Measurements from ENCODE around the gene OSBPL3.

The OSBPL3 gene

DNA sequence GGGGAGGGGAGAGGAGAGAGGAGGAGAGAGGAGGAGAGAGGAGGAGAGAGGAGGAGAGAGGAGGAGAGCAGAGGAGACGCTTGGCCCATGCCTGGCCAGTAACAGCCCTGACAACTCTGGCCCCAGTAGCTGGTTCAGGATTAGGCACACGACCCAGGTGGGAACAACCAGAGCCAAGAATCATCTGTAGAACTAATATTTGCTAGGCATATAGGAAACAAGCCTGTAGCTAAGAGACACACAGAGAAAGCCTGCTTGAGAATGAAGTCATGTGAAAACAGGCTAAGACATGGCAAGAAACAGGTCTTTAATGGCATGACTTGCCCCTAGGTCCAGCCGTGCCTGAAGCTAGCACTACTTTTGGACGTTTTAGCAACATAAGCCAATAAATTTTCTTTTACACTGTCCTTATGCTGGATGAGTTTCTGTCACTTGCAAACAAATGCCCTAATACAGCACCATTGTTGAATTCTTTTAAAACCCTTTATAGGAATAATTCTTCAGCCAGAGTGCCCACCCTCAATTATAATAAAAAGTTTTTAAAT lies 17.5 kb downstream of the OSBPL3 start:
- H3K4me3 ChIP-seq (ENCODE audit: low read length), result no peak overlapping the region
- DNase-seq (ENCODE audit: low read depth, low spot score), result no peak

DNA sequence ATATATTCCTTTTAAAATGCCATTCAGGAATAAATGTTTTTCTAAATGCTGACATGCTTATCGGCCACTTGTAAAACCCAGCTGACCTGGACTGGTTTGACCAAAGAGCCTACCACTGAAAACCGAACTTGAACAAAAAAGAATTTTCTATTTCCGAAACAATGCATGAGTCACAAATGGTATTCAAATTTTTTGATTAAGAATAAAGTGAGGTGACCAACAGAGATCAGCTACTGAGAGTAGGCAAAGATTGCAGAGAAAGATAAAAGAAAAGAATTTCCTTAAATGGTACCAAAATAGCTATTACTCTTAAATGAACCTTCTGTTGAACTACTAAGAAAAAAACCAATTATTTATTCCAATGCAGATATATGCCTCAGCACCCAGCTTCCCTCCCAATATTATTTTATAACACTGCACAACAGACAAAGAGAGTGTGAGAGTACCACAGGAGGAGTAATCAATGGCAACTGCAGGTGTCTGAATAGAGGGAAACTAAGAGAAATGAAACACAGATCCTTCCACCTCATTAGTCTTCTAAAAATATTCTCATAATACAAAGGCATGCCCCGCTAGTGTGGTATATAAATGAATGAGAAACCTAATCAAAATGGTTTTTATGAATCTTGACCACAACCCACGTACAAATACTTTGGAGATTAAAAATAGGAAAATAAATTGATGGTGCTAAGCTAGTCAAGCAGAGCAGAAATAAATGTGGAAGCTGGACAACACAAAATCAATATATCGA lies 20.1 kb downstream of the OSBPL3 start:
- H3K4me3 ChIP-seq (ENCODE audit: low read length), result no peak overlapping the region
- no peak for DNase-seq (ENCODE audit: low read depth, low spot score)

DNA sequence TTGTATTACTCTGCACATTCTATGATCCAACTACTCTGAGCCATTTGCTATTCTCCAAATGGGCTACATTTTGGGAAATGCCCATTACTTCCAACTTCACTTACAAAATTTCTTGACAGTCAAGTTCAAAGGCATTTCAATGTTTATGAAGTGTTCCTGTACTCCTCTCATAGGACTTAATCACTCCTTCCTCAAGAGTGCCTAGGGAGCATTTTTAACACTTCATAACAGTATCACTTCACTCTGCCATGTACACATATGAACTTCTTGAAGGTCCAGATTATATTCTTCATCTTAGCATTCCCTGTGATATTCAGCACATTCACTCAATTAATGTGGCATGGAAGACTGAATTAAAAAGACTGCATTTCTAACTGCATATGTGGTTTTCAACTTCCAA lies 21.6 kb downstream of the OSBPL3 start:
- DNase-seq (ENCODE audit: low read depth, low spot score), result no peak
- H3K4me3 ChIP-seq (ENCODE audit: low read length), result no peak overlapping the region

DNA sequence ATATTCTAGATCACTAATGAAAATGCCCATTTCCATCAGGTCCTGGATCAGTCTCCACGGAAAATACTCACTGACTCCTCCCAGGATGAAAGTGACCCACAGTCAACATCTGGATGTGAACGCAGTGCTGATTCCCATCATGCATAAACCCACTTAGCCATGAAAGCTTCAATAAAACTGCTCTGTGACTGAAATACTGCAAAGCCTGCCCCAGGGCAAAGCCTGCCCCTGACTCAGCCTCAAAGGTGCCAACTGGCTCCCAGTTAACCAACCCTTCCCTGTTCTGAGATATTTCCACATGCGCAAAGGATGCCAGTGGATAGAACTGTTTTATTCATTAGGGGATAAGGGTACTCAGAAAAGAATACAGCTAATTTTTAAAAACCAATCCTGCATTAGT lies 24.0 kb downstream of the OSBPL3 start:
- H3K4me3 ChIP-seq (ENCODE audit: low read length), result no peak overlapping the region
- DNase-seq (ENCODE audit: low read depth, low spot score), result no peak

DNA sequence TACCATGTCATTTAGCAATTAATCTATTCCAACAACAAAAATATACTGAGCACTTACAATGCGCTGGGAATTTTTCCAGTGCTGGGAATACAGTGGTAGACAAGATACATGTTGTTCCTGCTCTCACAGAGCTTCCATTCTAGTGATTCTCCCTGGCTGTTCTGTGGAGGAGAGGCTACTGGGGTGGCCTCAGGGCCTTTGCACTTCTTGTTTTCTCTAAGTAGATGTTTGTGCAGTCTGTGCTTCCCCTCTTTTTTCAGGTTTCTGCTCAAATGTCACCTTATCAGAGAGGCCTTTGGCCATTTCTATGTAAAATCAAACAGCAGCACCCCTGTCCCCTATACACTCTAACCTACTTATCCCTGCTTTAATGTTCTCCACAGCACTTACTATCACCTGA lies 24.7 kb downstream of the OSBPL3 start:
- DNase-seq (ENCODE audit: low read depth, low spot score), result no peak

DNA sequence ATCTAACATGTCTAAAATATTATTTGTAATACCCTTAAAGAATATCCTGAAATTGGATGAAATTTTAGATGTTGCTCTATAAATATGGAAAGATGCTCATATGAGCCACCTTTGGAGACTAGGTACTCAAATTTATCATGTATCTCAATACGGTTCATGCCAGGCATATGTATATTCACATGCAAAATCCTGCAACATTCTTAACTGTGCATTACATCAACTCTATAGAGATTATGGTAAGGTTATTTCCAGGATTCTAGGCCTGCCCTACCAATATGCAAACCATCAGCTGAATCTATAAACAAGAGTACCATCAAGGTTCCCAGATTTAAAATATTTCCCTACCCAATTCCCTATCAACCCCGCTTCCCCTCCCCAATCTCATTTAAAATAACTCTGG lies 27.5 kb downstream of the OSBPL3 start:
- DNase-seq (ENCODE audit: low read depth, low spot score), result no peak
- H3K4me3 ChIP-seq (ENCODE audit: low read length), result no peak overlapping the region

More for the DNA sequence above, 24.7 kb downstream of the OSBPL3 start:
- no peak overlapping the region for H3K4me3 ChIP-seq (ENCODE audit: low read length)

DNA sequence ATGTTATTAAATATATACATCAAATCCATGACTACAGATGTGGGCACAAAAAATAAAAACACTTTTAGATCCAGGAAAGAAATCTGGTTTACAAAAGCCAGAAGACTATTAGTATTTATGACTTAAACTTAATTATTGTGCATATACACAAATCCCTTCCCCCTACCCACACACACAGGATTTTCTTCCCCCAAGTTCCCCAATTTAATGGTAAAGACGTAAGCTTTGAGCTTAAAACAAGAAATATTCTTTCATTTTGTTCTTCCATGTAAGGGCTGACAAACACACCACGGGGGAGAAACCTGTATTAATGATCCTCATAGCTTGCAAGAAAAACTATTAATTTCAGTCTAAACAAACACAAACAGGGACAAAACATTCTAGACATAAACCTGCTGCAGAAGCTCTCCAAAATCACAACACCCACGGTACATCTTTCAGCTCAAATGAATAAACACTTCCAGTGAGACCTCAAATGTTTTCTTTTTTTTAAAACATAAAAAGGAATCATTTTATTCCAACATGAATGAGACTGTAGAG lies 28.5 kb downstream of the OSBPL3 start:
- DNase-seq (ENCODE audit: low read depth, low spot score), result no peak
- no peak overlapping the region for H3K4me3 ChIP-seq (ENCODE audit: low read length)

DNA sequence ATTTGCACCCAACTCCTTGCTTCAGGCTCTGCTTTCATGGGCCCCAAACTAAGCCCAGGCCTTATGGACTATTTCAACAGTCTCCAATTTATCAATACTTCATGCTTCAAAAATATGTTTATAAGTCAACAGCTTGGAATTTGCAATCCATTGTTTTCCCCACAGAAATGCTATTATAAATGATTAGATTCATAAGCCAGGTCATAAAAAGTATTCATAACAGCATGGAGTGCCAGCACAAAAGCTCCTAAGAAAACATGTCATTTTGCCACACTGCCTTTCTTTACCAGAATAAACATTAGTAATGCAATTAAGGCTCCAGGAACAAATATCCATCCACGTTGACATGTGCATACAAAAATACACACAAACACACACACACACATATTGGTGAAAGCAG lies 30.1 kb downstream of the OSBPL3 start:
- H3K4me3 ChIP-seq (ENCODE audit: low read length), result no peak overlapping the region
- DNase-seq (ENCODE audit: low read depth, low spot score), result no peak

DNA sequence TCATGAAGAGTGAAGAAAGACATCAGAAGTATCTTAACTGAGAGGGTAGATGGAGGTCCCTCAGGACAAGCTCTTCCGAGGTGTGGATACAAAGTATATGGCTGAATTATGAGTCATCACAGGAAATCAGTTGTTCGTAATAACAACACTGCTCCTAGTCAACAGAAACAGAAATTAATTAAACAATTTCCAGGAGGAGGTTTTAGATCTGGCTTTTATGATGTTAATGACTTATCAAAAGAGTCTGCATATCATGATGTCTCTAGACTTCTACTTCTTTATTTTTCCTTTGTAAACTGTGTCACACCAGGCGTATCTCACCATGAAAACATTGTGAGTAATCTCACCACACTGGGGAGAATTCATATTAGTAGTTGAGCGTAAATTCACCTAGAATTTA lies 31.2 kb downstream of the OSBPL3 start:
- no peak overlapping the region for H3K4me3 ChIP-seq (ENCODE audit: low read length)
- no peak for DNase-seq (ENCODE audit: low read depth, low spot score)

DNA sequence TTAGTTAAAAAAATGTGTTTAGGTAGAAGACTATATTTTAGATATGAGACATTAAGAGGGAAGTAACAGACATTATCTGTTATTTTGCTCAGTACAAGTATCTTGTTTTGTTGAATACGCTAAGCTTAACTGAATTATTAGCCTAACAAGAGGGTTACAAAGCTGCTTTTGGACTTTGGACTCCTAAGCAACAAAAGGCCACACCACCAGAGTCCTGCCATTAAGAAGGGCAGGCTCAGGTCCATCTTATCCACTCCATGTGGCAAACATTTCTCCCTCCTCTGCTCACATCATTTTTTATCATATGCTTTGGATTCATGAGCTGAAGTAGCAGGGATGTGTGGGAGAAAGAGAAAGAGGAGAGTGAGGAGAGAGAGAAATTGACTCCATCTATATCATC lies 33.5 kb downstream of the OSBPL3 start:
- no peak for DNase-seq (ENCODE audit: low read depth, low spot score)
- H3K4me3 ChIP-seq (ENCODE audit: low read length), result no peak overlapping the region

DNA sequence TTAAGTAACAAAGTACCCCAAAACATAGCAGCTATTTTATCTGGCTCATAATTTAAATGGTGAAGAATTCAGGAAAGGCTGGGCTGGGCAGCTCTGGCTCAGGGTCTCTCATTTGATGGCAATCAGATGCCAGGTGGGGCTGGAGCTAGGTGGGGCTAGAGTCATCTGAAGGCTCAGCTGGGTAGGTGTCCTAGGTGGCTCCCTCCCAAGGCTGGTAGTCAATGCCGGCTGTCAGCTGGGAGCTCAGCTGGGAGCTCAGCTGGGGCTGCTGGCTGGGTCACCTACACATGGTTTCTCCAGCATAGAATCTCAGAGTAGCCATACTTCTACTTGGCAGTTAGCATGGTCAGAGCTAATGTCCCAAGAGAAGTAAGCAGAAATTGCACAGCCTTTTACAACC lies 34.1 kb downstream of the OSBPL3 start:
- no peak overlapping the region for H3K4me3 ChIP-seq (ENCODE audit: low read length)
- no peak for DNase-seq (ENCODE audit: low read depth, low spot score)

DNA sequence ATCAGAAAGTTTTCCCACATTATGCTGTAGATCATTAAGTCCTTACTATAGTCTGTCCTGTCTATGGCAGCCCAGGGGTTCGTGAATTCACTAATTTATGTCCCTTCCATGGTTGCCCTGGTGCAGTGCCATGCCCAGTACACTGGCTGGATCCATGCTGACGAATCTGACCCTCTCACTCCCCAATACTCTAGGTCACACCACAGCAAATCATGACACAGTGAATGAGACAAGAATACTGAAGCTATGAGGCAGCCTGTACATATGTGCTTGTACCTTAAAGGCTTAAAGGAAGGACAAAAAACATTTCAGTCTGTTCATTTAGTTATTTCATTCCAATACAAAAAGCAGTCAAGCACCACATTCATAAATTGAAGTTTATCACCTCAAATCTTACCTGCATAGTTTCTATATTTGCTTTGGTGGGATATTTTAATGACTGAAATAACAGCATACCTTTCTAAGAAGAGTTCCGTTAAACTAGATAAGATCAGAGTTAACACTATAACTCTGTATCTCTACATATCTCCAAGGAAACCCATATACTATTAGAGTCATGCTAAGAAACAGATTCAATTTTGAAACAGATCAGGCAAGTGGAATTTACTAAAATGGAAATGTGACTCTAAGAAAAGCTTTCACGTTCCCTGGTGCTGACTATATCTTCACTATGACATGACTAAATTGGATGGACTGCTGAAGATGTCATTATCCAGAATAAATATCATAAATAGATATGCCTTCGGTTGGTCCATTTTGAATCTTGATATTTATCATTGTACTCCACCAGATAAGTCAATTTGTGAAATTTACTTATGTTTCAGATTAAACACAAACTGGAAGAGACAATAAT lies 36.7 kb downstream of the OSBPL3 start:
- no peak for DNase-seq (ENCODE audit: low read depth, low spot score)
- no peak overlapping the region for H3K4me3 ChIP-seq (ENCODE audit: low read length)

DNA sequence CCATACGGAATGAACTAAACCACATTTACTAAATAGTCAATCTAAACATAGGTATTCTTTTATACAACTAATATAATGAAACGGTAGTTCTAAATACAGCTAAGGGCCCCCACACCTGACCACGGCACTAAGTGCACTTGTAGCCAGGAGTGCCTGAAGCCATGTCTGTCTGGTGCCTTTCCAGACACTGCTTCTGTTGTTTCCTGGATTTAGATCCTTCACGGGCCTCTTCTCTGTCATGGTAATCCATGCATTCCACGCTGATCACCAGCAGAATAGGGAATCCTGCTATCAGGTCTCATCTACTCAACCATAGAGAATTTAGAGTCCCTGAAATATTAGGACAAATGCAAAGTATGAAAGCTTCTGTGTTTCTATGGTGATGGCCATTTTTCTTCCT lies 37.8 kb downstream of the OSBPL3 start:
- DNase-seq (ENCODE audit: low read depth, low spot score), result no peak
- no peak overlapping the region for H3K4me3 ChIP-seq (ENCODE audit: low read length)

DNA sequence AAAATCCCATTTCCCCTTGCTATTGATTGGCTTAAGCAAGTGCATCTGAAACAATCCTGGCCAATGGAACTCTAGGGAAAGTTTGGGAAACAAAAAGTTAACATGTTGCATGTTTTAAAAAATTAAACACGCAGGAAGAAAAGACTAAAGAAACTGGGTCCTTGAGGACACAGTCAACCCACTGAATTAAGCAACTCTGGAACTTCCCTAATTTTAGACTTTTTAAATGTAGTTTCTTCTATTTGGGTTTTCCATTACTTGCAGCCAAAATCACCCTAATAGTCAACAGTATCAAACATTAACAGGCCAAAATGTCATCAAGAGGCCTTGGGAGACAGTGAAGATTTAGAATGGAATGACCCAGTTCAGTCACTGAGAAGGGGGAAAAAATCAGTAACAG lies 40.6 kb downstream of the OSBPL3 start:
- DNase-seq (ENCODE audit: low read depth, low spot score), result no peak
- no peak overlapping the region for H3K4me3 ChIP-seq (ENCODE audit: low read length)

DNA sequence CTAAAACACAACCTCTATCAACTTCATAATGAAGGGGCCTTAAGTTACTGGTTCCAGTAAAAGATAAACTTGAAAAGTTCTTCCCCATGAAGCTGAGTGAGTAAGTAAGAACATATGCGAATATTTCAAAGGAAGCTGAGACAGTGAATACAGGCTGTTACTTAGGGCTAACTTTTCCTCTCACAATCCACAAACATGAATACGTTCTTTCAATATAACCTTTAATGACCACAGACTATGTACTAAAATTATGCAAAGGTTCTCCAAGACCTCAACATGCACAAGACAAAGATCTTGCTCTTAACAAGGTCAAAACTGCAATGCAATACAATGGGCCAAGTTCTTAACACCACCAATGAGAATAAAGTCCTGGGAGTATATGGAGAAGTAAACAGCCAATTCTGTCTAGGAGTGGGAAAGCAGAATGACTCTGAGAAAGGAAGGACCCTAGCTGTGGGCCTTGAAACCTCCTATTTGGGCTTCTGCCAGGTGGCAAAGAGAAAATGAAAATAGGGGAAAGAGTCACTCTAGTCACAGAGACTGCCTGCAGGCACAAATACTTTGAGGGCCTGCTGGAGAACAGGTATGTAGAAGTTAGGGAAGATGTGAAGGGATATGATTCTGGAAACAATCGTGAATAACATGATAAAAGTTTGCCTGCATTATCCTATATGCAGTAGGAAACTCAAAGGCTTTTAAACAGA lies 43.7 kb downstream of the OSBPL3 start:
- no peak for DNase-seq (ENCODE audit: low read depth, low spot score)
- H3K4me3 ChIP-seq (ENCODE audit: low read length), result no peak overlapping the region

DNA sequence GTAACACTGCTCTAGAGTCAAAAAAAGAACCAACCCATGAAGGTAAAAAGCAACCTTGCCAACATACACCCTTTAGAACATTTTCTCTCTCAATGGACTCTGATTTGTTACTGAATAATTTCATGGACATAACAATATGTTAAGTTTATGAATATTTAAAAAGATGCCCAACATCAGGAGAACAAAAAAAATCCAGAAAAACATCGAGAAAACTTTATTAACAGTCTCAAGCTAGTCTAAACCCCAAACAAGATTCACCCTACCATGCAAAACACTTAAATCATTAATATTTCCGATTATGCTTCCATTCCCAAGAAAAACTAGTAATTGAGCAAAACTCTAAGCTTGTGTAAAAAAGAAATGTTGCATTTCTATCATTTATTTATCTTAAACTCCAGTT lies 46.7 kb downstream of the OSBPL3 start:
- no peak for DNase-seq (ENCODE audit: low read depth, low spot score)
- no peak overlapping the region for H3K4me3 ChIP-seq (ENCODE audit: low read length)

DNA sequence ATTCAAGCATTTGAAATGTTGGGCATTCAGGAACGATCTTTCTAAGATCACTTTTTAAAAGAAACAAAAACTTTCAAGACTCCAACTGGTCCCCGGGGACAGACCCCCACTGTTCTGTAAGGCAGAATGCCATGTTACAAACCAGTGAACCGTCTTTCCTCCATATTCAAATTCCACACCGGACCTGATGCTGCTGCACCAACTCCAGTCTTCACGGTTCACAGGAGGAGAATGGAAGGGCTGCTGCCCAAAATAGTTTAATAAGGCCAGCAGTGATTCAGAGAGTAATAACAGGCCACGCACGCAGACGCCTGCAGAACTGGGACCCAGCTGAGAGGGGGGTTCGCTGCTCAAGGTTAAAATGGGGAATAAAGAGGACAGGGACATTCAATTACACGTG lies 47.2 kb downstream of the OSBPL3 start:
- H3K4me3 ChIP-seq (ENCODE audit: low read length), result no peak overlapping the region
- DNase-seq (ENCODE audit: low read depth, low spot score), result no peak

DNA sequence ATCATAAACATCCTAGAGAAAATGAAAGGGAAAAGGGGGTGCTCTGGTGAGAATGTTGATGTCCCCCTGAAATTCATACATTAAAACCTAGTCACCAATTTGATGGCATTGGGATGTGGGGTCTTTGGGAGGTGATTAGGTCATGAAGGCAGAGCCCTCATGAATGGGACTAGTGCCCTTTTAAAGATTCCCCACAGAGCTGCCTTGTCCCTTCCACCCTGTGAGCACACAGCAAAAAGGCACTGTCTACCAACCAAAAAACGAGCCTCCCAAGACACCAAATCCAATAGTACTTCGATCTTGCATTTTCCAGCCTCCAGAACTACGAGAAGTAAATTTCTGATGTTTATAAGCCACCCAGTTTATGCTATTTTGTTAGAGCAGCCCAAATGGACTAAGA lies 47.6 kb downstream of the OSBPL3 start:
- no peak for DNase-seq (ENCODE audit: low read depth, low spot score)
- H3K4me3 ChIP-seq (ENCODE audit: low read length), result no peak overlapping the region

DNA sequence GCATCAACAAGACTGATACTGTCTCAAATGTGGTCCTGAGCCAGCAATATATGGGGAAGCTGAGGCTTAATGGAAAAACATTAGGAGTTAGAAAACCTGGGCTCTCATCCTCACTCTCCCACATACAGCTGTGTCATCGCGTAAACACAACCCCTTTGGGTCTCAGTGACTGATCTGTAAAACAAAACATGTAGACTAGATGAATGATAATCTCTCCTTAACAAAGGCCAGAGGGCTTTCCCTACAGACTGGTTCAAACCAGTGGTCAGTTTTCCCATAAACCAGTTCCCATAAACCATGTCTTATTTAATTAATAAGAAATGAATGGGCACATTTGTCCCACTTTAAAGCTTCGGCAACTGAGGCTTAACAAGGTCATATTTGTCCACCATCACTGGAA lies 48.1 kb downstream of the OSBPL3 start:
- H3K4me3 ChIP-seq (ENCODE audit: low read length), result no peak overlapping the region
- DNase-seq (ENCODE audit: low read depth, low spot score), result no peak

DNA sequence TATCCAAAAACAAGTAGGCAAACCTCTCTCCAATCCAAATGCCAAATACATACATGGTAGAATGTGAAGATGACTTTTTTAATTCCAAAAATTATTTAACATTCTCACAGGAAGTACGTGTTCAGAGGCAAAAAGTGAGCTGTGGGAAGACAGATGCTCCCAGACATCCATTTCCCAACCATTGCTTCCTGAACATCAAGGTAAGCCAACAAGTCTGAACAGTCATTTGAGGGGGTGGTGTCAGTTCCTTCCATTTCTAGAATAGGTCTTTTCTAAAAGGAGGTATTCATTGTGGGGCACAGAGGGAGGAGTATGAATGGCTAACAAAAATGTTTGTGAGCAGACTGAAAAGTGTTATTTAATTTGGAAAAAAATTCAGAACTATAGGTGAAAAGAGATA lies 49.1 kb downstream of the OSBPL3 start:
- DNase-seq (ENCODE audit: low read depth, low spot score), result no peak
- no peak overlapping the region for H3K4me3 ChIP-seq (ENCODE audit: low read length)

All from Jurkat, Clone E6-1 (cell line).